Measurements from ENCODE around the gene PTPRH. TPM values are rescaled to one million over a fixed set of nuclear protein-coding genes. Genes with fewer than 3 reads are reported as not detected.

The PTPRH gene
- total RNA-seq, 2 donors from 2014 or later = 76.3 to 131 TPM

DNA sequence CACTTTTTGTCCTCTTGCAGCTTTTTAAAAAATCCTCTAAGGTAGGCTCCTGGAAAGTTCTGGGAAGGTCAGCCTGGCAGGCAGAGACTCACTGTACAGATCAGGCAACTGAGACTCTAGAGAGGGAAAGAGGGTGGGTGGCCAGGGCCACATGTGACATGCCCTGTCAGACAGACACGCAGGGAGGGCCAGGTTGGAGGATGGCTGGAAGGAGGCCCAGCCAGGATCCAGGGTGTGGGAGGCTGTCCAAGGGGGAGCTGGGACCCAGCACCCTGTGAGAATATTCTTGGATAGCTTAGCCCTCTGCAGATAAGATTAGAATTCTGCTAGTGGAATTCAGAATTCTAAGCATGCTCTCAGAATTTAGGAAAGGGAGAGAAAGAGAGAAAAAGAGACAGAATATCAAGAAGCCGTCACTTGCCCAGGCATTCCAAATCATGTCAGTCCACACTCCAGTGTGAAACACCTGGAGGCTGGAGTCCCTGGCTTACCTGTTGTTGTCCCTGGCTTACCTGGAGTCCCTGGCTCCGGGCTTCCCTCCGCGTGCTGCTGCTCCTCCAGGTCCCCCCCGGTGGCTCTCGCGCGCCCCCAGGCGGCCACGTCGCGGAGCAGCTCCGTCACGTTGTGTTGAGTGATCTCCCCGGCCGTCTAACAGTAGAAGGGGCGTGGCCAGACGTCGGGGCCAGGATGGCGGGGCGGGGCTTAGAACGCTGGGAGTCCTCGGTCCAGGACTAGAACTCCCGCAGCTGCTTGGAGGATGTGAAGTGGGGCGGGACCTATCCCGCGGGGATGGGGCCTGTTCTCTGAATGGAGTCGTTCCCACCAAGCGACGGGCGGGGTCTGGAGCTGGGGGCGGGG lies 48.9 kb downstream of the PTPRH start:
- intact Hi-C loops (cut with DNase I) = no loop called here
- H3K27me3 ChIP-seq = peaks cover 21% of the 10 kb centered on the region
- H3K9ac ChIP-seq (ENCODE audit: low read depth in 2 of 2, low read length in 2 of 2) = no peak overlapping the region
- peak; percentile 92 for DNase-seq
- H3K4me1 ChIP-seq = no peaks in the 10 kb centered on the region
- no peak overlapping the region for H3K27ac ChIP-seq
- TF ChIP-seq CTCF (IDR thresholded peaks at IDR 0.05) = peak; percentile 85
- no peak overlapping the region for H3K4me3 ChIP-seq
- no peaks in the 10 kb centered on the region for H3K9me3 ChIP-seq
- H3K36me3 ChIP-seq = no peaks in the 10 kb centered on the region

GRCh38 chr19:55158848-55159749 lies 50.2 kb downstream of the PTPRH start:
- H3K9ac ChIP-seq (ENCODE audit: low read depth in 2 of 2, low read length in 2 of 2) = no peak overlapping the region
- TF ChIP-seq CTCF (IDR thresholded peaks at IDR 0.05) = no peak

GRCh38 chr19:55158423-55158822 lies 50.9 kb downstream of the PTPRH start:
- no peak for TF ChIP-seq CTCF (IDR thresholded peaks at IDR 0.05)
- intact Hi-C loops (cut with DNase I) = no loop called here
- Histone ChIP-seq H3K27me3 (peaks cover 21% of the 10 kb centered on the region), H3K36me3 (no peaks in the 10 kb centered on the region), H3K4me1 (no peaks in the 10 kb centered on the region), H3K9me3 (no peaks in the 10 kb centered on the region), H3K4me3 (no peak overlapping the region), H3K9ac (ENCODE audit: low read depth in 2 of 2, low read length in 2 of 2) (no peak overlapping the region), H3K27ac (no peak overlapping the region)
- no peak for DNase-seq

More at GRCh38 chr19:55158848-55159749, 50.2 kb downstream of the PTPRH start:
- Histone ChIP-seq H3K27ac (no peak overlapping the region), H3K27me3 (peaks cover 21% of the 10 kb centered on the region), H3K9me3 (no peaks in the 10 kb centered on the region), H3K4me3 (no peak overlapping the region), H3K36me3 (no peaks in the 10 kb centered on the region), H3K4me1 (no peaks in the 10 kb centered on the region)
- DNase-seq = no peak
- intact Hi-C loops (cut with DNase I) = no loop called here

- TF ChIP-seq CTCF (IDR thresholded peaks at IDR 0.05) = no peak
- intact Hi-C loops (cut with DNase I) = no loop called here
- Histone ChIP-seq H3K4me1 (no peaks in the 10 kb centered on the region), H3K9me3 (no peaks in the 10 kb centered on the region), H3K36me3 (no peaks in the 10 kb centered on the region), H3K4me3 (no peak within 1 kb of the TSS), H3K9ac (ENCODE audit: low read depth in 2 of 2, low read length in 2 of 2) (peak within 1 kb of the TSS in 1 of 2 donors; percentile 5), H3K27me3 (peaks cover 21% of the 10 kb centered on the region), H3K27ac (no peak within 1 kb of the TSS)
- no peak for DNase-seq
These were observed 52.0 kb downstream of the PTPRH start, which contains the start of gene TNNI3 for GRCh38 chr19:55157064-55157908. Gene TNNI3 (minus strand): TSS chr19:55157732. CDS start chr19:55157589, 143 bp downstream.

Data from colonic mucosa (tissue), 4 donors.